HG02943 (cell line): ENCODE measurements around the gene OPN1MW.
"Not testable (repeated sequence)": the region's sequence is repeated elsewhere in the genome, so short reads cannot be mapped to it uniquely, and the experiment has no call there.

Experiments
- ATAC-seq: cut with Tn5 transposase; IDR thresholded peaks from one replicate; pipeline ENCODE4 v1.9.1; 2021; ENCODE audit warnings: mild to moderate bottlenecking, low read depth, moderate library complexity; ENCODE audit not compliant: unreplicated experiment

Gene OPN1MW

DNA sequence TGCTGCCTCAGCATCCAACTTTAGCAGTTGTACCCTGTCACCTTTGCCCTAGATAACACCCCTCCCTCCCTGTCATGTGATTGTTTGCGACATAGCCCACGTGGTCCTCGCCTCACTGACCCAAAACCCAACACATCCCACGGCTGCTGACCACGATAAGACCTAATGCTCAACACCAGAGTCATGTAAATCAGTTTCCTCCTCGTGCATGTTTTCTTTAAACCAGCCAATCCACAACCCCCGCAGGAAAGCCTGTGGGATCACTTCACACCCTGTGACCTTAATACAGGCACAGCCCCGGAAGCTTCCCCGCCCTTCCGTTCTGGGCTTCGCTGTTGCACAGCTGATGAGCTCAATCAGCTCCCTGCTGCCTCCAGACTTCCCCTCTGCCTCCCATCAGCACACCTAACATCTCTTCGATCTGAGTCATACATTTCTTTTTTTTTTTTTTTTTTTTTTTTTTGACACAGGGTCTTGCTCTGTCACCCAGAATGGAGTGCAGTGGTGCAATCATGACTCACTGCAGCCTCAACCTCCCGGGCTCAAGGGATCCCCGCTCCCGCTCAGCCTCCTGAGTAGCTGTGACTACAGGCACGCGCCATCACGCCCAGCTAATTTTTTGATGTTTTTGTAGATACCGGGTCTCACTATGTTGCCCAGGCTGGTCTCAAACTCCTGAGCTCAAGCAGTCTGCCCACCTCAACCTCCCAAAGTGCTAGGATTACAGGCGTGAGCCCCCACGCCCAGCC lies 27.4 kb downstream of the OPN1MW start:
- ATAC-seq: not testable (repeated sequence)

DNA sequence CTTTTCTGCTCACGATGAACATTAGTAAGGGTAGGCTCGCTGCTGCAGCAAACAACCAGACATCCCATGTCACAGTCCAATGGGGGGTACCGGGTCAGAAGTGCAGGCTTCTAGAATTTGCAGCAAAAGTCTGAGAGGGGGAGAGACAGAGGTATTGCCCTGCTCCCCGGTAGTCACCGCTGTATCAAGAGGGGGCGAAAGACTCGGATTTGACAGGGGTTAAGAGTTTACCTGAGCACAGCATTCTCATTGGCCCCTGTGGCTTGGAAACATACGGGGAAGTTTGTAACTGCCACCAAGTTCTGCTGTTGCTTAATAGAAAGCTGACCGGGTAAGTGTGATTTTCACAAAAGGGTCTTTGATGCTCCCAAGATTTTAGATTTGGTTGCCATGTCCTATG lies 28.7 kb downstream of the OPN1MW start:
- not testable (repeated sequence) for ATAC-seq

DNA sequence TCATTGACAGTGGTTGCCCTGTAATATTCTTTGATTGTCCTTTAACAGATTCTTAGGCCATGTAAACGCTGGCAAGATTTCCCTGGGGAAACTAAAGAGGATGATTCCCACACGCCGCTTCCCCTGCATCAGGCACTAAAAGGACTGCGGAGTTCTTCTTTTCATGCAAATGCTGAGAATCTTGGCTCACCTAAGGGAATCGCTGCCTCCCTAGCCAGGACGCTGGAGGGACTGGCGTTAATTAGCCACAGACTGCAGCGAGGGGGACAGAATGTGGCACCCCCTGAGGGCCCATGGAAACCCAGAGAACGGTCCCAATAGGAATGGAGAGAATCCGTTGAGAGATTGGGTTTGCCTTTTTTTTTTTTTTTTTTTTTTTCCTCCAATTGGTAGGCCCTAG lies 29.1 kb downstream of the OPN1MW start:
- not testable (repeated sequence) for ATAC-seq

DNA sequence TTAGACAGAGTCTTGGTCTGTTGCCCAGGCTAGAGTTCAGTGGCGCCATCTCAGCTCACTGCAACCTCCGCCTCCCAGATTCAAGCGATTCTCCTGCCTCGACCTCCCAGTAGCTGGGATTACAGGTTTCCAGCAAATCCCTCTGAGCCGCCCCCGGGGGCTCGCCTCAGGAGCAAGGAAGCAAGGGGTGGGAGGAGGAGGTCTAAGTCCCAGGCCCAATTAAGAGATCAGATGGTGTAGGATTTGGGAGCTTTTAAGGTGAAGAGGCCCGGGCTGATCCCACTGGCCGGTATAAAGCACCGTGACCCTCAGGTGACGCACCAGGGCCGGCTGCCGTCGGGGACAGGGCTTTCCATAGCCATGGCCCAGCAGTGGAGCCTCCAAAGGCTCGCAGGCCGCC lies 37.1 kb downstream of the OPN1MW start, which contains the start of gene OPN1MW2:
Gene OPN1MW2, plus strand, starts transcription at position 301 of the 400 bp plus-strand sequence. Its CDS starts 60 bp downstream, at position 361.
- not testable (repeated sequence) for ATAC-seq

DNA sequence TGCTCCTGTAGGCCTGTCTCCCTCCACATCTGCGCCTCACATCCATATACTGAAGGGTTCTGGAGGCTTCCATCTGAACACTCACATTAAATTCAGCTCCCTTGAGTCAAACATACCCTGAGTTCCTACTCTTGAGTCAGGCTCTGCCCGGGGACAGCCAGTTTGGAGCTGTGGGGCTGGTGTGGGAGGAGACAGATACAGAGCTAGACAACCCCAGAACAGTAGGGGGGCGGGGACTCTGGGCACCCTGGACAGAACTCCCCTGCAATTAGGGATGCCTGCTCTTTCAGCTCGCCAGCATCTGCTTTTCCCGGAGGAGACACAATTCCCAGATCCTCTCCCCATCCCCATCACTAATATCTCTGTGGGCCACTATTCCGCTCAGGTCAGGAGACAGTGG lies 42.9 kb downstream of the OPN1MW start:
- not testable (repeated sequence) for ATAC-seq

DNA sequence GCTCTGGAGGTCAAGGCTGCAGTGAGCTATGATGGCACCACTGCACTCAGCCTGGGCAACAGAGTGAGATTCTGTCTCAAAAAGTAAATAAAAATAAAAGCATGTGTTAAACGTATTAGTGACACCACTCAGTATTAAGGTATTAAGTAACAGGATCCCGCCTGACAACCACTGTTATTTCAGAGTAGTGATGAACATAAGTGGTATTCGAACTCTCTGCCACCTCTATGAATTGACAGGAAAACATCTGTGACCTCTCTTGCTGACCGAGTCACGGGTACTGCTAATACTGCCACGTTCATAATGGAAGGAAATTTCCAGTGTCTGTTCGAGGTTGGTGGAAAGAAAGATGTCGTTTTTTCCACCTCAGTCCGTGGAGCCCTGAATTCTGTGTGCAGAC lies 44.3 kb downstream of the OPN1MW start:
- ATAC-seq: not testable (repeated sequence)

DNA sequence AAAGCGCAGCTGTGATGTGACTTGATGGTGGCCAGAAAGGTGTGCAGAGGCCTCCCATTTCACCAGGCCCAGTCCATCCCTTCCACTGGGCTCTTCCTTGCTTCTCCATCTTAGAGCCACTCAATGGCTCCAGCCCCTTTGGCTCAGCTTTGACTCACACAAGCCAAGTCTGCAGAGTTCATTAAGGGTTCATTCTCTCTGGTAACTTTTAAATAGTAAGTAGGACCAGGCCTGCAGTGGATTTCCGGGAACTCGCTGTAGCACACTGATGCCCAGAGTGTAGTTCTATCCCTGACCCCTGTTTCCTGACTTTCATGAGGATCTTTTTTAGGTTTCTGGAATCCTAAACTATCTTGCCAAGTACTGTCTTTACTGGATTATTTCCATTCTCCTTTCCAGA lies 49.0 kb downstream of the OPN1MW start:
- not testable (repeated sequence) for ATAC-seq

DNA sequence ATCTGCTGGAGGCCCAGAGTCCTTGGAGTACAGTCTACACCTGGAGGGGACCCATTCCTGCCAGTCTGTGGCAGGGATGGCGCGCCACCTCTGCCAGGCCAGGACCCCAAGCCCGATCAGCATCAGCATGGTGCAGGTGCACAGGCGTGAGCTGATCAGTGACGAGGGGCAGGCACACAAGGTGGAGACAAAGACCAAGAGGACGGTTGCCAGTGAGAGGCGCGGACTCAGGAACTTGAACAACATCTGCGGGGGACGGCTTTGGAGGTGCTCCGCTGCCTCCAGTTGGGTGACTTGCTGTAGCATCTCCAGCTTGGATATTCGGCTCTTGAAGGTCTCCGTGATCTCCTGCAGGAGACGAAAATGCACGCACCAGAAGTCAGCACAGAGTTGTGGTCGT lies 51.2 kb downstream of the OPN1MW start:
- not testable (repeated sequence) for ATAC-seq

DNA sequence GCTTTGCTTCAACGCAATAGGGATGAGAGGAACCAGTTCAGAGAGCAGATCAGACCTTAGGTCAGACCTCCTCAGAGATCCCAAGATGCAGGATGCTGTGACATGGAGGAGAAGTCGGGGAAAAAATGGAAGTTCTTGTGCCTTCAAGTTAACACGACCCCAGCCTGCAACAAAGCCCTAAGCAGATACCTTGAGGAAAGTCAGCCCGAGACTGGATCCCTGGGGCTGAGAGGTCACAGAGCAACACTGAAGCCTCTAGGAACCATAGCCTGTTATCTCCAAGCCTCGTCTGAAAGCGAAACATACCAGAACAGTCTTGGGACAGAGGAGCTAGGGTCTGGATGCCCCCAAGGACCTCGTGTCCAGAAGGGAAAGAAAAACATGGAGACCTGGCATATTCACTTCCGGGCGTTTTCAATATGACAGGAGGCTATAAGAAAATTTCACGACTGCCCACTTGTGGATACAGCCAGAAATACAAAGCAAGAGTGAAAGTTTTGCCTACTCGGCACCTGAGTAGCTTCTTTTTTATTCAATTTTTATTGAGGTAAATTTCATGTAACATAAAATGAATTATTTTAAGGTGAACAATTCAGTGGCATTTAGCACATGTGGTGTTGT lies 56.7 kb downstream of the OPN1MW start:
- ATAC-seq: not testable (repeated sequence)

DNA sequence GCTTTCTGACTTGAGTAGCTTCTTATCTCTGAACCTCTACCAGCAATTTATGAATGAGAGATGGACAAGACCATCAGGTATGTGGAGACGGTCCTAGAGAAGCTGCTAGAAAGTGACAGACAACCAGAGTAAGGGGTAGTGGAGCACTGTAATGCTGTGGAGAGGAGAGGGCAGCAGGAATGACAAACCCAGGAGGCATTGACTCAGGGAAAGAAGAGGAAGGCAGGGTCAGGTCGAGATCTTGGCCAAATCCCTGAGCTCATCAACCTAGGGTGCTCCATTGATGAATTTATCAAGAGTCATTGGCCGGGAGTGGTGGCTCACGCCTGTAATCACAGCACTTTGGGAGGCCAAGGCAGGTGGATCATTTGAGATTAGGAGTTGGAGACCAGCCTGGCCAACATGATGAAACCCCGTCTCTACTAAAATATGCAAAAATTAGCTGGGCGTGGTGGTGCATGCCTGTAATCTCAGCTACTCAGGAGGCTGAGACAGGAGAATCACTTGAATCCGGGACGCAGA lies 57.6 kb downstream of the OPN1MW start:
- not testable (repeated sequence) for ATAC-seq
